DOHH2 (cell line): ENCODE measurements around the gene MED23.

Experiments
- EZH2phosphoT487 ChIP-seq: fragments of 200-600 bp; sonication (generic); IDR thresholded peaks from 2 replicates; pipeline ENCODE4 v1.6.1; 2017; ENCODE audit warnings: borderline replicate concordance, mild to moderate bottlenecking, antibody characterized with exemption, low read length, moderate library complexity, mixed read lengths
- TF ChIP-seq, protein P1 (sequence below): fragments of 200-600 bp; sonication (generic); IDR thresholded peaks from one replicate; pipeline ENCODE4 v1.5.1; 2014; ENCODE audit warnings: antibody characterized with exemption, mild to moderate bottlenecking, low read depth, low read length; ENCODE audit not compliant: poor library complexity, severe bottlenecking

DNA sequence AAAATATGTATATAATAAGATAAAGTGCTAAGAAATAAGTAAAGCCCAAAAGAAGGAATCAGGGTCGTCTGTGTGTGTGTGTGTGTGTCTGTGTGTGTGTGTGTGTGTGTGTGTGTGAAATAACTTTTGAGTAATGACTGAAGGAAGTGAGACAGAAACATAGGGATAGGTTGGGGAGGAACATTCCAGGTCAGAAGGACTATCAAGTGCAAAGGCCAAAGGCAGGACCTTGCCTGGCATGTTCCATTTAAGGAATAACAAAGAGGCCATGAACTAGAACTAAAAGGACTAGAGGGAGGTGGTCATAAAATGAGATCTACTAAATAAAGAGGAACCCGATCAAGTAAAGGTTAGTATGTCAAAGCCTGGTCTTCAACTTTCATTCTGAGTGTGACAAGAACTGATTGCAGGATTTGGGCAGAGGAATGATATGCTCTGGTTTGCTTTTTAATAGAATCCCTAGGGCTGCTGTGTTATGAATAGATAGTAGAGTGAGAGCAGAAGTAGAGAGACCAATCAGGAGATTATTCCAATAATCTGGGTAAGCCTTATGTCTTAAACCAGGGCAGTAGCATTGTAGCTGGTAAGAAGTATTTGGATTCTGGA is 15.9 kb upstream of the MED23 start:
- TF ChIP-seq, protein P1, sequence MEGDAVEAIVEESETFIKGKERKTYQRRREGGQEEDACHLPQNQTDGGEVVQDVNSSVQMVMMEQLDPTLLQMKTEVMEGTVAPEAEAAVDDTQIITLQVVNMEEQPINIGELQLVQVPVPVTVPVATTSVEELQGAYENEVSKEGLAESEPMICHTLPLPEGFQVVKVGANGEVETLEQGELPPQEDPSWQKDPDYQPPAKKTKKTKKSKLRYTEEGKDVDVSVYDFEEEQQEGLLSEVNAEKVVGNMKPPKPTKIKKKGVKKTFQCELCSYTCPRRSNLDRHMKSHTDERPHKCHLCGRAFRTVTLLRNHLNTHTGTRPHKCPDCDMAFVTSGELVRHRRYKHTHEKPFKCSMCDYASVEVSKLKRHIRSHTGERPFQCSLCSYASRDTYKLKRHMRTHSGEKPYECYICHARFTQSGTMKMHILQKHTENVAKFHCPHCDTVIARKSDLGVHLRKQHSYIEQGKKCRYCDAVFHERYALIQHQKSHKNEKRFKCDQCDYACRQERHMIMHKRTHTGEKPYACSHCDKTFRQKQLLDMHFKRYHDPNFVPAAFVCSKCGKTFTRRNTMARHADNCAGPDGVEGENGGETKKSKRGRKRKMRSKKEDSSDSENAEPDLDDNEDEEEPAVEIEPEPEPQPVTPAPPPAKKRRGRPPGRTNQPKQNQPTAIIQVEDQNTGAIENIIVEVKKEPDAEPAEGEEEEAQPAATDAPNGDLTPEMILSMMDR: no peak
- TF ChIP-seq EZH2phosphoT487: no peak
